ENCODE measurements around the gene APP.
"Not testable (repeated sequence)": the region's sequence is repeated elsewhere in the genome, so short reads cannot be mapped to it uniquely, and the experiment has no call there.

APP gene

DNA sequence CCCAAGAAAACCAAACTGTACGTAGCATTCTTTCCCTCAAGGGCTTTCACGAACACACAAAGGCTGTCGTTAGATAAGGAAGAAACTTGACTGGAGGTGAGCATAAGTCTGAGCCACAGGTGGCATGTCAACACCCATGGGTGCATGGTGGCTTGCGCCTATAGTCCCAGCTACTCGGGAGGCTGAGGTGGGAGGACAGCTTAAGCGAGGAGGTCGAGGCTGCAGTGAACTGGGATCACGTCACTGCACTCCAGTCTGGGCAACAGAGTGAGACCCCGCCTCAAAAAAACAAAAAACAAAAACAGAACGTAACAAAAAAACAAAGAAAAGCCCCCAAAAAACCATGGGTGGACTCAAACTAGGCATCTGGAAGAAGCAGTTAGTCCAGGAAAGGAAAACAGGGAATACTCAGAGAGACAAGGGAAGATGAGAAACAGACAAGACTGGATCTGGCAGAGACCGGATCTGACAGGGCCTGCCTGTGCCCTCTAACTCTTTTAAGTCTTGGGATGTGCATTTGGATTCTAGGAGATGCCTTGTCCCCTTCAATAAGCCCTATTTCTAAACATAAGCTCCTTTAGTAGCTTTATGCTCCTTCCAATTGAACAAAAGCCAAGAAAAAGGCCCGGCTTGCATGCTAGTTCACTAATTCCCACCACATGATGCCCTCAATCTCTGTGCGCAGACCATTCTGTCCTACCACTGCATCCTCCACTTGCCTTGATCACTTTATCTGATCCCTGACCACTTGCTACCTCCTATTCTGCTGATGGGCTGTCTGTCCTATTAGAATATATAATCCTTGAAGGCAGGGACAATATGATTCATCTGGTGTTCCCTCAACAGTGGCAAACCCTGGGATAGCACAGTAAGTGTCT lies 73.8 kb downstream of the APP start:
- DNase-seq = no peak

DNA sequence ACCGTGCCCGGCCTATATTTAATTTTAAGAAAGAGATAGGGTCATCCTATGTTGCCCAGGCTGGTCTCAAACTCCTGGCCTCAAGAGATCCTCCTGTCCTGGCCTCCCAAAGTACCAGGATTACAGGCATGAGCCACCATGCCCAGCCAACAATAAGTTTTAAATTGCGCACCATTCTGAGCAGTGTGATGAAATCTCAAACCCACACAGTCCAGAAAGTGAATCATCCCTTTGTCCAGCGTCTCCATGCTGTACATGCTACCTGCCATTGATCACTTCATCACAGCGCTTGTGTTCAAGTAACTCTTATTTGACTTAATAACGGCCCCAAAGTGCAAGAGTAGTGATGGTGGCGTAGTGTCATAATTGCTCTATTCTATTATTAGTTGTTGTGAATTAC lies 75.4 kb downstream of the APP start:
- DNase-seq = no peak

DNA sequence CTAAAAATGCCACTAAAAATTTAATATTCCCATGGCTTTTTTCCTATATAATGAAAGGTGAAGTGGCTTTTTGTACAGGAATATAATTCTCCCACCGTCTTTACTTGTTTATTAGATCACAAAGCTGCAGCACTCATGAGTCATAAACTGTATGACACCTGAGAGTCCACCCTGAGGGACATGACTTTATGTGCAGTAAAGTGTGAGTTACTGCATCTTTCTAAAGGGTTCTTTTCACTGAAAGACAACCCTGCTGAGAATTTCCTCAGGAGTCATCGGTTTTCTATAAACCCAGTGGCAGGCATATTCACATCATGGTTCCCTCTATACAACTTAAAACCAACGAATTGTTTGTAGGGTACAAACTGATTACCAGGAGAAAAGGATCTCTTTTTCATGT lies 77.4 kb downstream of the APP start:
- DNase-seq = no peak

DNA sequence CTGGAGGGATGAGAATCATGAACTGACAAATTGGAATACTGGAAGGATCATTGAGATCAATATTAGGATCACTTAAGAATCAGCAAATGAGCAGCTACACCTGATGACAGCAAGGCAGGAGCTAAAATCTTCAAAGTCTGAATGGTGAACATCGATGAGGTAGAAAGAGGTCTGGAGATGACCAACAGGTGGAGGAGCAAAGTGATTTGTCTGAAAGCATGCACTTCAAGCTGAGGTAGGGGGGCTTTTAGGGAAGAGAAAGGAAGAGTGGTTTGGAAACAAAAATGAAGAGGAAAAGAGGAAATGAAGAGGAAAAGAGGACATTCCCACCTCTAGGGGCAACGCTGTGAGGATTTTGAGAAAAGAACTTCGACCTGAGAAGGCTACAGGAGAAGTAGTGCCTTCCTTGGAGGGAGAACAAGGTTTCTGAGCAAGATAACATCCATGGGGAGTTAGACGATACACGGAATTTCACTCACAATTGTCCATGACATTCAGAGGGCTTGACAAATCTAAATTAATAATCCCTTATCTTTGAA lies 79.0 kb downstream of the APP start:
- DNase-seq = no peak

DNA sequence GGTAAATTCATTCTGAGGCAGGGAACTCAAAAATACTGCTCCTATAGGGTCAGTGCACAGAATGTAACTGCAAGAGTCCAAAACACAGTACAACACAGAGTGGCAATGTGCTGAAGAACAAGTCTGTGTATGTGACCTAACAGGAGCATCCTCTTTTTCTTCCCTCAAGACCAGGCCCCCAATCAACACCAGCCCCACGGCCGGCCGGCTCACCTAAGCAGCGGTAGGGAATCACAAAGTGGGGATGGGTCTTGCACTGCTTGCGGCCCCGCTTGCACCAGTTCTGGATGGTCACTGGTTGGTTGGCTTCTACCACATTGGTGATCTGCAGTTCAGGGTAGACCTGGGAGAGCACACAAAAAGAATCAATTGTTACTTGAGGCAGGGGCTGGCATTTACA lies 80.8 kb downstream of the APP start:
- DNase-seq = no peak

DNA sequence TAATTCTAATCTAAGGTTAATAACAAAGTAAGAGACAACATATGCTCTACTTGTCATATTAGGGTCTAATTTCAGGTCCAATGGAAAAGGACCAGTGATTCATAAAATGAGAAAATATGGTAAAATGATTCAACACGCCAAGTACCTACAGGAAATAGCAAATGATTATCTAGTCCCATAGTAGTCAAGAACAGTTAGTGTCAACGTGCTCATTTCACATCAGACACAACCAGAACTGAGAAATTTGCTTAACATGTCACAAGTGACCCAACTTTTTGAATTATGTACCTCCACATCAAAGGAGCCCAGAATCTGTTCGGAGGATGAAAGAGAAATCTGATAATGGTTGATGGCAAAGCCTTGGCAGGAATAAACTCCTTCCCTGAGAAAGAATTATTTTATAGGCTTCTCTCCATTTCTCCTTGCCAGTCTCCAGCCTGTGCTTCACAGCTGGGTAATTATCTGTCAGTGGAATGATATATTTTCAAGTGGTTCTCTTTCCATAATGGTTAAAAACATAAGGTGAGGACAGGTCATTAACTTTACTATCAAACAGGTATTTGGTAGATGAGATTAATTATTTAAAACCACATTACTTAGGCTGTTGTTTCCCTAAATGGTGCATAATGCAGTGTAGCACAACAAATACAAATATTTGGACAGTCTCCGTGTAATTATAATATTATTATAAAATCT lies 83.2 kb downstream of the APP start:
- no peak for DNase-seq

DNA sequence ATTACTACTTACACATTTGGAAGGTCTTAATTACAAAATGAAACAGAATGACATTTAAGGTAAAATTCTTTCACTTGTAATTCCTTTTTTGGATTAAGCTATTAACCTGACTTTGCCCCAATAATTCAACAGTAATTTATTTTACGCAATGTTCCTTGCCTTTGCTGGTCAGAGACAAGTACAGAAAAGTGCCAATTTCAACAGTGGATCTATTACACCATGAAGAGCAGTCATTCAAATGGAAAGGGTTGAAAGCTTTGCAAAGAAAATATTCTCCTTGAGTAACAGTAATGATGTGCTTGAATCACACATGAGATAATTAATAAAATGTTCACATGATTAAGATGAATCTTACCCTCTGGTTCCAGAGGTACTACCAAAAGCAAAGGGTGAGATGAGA lies 84.7 kb downstream of the APP start:
- no peak for DNase-seq

DNA sequence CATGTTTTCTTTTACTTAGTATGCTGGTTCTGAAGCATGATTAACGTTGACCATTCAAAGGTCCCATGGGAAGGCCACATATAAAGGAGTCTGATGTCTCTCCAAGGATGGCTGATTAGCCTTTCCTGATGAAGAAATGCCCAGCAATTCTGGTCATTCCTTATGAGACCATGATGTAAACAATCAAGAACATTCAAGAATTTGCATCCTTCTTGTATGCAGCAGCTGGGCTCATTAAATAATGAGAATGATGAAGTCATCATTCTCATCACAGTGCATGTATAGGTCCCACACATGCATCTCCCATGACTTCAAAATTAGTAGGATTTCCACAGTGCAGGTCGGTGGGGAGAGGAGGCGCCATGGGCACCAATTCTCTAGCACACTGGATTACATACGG lies 85.4 kb downstream of the APP start:
- no peak for DNase-seq

DNA sequence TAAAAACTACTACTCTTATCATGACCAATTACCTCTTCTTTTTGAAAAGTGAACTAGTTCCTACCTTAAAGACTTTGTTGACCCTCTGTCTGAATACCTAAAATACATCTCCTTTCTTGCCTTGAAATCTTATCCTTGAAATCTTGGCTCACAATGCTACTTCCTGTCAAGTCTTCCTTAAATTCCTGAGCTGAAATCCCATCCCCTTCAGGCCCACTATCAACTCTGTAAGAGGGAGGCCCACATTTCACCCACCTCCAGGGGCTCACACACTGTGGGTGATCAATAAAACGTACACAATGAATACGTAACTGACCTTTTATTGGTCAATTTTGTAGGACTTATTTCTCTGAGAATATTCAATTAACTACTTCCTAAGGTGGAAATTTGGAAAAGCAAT lies 88.0 kb downstream of the APP start:
- no peak for DNase-seq

DNA sequence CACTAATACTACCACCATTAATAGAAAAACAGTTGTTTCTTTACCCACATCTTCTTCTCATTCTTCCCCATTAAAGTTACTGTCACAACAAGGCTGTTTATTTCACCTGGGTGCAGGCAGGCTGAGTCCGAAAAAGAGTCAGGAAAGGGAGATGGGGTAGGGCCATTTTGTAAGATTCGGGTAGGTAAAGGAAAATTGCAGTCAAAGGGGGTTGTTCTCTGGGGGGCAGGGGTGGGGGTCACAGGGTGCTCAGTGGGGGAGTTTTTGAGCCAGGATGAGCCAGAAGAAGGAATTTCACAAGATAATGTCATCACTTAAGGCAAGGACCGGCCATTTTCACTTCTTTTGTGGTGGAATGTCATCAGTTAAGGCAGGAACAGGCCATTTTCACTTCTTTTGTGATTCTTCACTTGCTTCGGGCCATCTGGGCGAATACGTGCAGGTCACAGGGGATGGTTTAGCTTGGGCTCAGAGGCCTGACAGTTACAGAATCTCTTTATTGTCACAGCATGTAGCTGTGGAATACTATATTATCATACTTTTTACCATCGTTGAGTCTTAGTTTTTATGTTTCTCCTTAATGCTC lies 89.3 kb downstream of the APP start:
- DNase-seq = not testable (repeated sequence)

DNA sequence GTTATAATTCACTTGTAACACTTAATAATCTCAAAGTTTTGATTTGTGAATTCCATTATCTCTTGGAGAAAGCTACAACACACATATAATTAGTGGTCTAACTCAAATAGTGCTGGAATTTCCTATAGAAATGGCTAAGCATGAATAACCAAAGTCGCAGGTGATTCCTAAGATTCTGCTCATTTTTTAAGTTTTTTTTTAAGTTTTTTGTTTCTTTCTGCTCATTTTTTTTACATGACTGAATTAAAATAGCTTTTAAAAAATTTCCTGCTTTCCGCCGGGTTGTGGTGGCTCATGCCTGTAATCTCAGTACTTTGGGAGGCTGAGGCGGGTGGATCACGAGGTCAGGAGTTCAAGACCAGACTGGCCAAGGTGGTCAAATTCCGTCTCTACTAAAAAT lies 90.4 kb downstream of the APP start:
- no peak for DNase-seq

DNA sequence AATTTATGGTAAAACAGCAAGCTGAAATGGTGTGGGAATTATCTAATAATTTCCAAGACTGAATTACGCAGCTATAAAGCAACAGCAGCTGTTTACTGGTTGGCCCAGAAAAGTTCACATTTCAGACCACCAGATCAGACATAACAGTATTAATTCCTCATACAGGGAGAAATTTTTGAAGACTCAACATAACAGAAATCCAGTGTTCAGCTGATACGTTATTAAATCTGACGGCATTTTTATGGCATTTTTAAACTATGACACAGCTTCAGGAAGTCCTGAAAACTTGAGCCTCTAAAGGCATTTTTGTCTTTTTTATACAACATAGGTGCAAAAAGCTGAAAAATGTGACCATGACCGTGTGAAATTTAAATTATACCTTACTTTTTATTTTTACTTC lies 91.2 kb downstream of the APP start:
- no peak for DNase-seq

DNA sequence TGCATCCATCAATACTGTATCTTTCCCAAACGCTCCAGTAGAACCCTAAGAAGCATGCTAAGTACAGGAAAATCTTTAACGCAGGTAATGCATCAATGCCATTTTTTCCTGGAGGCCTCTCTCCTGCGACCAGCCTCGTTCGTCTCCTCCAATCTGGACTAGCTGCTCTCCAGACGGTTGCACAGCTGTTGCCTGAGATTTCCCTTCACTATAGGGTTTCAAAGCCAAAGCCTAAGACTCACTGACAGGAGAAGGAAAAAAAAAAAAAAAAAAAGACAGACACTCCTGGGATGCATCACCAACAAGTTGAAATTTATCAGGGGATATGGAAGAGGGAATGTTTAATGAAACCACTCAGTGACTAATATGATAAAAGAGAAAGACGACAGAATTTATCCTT lies 93.0 kb downstream of the APP start:
- DNase-seq = no peak

DNA sequence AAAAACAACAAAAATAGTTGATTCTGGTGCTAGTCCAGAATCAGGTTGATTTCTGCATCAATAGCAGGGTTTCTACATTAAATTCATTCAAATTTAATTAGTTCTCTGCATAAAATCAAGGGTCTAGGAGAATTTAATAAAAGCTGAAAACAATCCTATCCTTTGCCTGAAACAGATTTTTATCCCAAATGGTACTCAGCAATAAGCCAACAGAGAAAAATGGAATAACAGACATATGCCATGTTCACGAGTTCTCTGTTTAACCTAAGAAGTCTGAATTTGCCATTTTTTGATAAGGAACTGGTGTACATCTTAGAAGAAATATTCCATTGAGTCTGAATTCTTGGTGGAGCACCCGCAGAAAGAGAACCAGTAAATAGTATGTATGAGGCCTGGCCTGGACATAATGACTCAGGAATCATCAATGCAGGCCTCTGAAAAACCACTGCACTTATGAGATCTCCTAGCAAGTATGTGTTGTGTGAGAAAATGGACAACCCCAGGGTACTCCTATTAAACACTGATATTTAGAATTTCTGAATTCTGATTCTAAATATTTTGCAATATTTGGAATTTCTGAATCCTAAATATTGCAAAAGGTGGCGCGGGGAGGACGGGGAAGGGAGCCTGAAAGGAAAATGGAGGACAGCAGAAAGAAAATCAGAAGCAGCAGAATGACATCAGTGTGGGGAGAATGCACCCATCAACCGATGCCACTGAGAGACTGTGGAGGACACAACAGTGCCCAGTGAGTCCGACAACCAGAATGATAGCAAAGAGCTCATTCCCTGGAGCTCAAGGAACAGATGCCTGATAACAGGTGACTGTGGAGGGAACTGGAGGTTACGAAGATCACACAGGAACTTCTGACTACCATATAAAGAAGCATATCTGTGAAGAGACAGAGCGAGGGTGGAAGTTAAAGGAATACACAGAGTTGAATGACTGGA lies 97.6 kb downstream of the APP start:
- DNase-seq = no peak

DNA sequence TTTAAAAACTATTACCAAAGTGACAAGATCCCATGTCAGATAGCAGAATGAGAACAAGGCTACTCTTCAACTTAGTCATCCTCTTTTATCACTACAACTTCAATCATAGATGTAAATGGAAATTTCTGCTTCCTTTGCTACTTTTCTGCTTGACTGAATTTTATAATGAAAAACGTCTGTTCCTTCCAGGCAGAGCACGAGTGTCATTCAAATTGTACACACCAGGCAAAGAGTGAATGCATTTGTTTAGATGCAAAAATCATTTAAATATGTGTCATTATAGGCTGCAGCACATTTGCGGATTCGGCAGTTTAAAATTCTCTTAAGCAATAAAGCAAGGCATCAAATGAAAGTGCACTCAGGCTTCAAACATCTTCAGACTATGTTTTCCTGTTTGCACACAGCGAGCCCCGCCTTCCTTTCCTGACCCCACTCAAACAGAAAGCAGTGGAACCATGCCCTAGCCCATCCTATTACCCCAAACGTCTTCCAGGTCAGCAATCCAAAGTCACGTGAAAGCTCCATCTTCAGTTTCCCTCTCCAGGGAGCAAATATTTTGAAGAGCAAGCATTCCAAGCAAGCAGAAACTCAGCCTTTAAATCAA lies 99.6 kb downstream of the APP start:
- DNase-seq = no peak

DNA sequence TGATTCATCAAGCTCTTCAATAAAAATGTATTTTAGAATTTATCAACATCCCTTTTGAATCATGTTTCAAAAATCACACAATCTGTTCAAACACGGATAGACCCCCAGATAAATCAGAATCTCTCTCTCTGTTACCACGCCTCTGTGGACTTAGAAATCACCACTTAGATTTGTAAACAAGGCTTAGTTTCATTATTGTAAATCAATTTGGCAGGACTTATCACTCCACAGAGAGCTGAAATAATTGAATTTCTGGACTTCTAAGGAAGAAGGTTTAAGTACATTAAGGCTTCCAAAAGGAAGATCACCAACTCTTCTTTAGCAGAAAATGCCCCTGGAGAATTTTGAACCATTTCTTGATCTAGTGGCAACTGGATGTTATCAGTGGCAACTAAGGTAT lies 100.4 kb downstream of the APP start:
- no peak for DNase-seq

DNA sequence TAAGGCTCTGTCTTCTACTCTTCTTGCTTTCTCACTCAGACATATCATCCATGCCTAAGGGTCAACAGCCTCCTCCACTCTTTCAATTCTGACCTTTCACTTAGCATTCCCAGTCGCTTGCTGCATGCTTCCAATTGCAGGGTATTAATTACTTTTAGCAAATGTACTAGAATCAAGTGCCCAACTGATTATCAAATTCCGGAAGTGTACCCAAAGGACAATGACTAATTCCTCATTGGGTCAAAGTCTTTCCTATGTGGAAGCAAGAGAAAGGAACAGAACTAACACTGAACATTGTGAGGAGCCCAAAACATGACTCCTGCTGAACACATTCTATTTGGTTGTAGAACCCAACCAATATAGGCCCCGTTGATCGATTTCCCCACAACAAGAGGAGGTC lies 101.8 kb downstream of the APP start:
- no peak for DNase-seq

DNA sequence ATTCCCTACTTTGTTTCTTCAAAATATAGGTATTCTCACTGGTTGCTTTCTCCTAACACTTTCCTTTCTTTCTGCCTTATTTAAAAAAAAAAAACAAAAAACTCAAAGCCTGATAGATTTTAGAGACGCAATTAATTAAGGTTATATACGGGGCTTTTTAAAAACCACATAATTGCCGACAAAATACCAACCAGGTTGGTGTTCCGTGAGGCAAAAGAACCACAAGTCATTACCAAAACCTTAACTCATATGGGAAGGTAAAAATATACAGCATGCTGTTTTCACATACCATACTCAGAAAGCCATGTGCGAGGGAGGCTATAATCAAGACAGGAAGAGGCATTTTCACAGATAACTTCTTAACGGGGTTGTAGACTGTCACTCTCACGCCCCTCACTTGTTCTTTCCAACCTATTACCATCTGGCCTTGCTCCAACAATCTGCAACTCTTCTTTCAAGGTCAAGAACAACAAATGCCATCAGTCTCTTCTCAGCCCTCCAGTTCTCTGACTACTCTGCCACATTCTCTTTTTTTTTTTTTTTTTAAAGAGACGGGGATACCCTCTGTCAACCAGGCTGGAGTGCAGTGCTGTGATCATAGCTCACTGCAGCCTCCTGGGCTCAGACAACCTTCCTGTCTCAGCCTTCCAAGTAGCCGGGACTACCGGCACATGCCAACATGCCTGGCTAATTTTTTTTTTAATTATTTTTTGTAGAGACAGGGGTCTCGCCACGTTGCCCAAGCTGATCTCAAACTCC lies 102.6 kb downstream of the APP start:
- DNase-seq = no peak

DNA sequence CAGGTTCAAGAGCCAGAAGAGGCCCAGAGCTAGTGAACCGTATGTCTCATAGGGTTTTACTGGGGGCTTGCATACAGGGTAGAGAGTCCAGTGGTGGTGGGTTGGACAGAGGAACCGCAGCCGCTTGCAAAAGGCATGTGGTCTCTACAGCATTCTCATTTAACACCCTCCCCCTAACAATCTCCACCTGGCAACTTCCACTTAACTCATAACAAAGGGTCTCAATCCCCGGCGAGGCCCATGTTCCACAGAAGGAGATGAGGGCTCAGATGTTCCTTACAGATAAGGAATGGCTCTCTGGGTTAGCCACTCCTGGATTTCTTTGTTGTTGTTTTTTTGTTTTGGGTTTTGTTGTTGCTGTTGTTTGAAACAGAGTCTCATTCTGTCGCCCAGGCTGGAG lies 106.1 kb downstream of the APP start:
- DNase-seq = no peak

DNA sequence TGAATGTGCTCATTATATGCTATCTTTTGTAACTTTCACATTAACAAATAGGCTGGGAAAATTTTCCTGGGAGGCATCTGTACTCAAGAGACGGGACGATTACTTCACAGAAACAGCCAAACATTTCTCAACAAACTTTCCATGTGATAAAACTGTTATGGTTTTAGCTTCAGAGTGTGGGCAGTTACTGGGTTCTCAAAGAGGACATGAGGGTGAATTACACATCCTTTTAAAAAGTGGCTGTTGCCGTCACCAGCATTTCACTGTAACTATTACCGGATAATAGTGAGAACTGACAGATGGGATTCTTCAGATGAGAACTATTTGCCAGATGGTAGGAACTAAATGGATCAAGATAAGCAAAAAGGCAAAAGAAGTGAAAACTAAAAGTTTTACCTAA lies 109.1 kb downstream of the APP start:
- DNase-seq = no peak

DNA sequence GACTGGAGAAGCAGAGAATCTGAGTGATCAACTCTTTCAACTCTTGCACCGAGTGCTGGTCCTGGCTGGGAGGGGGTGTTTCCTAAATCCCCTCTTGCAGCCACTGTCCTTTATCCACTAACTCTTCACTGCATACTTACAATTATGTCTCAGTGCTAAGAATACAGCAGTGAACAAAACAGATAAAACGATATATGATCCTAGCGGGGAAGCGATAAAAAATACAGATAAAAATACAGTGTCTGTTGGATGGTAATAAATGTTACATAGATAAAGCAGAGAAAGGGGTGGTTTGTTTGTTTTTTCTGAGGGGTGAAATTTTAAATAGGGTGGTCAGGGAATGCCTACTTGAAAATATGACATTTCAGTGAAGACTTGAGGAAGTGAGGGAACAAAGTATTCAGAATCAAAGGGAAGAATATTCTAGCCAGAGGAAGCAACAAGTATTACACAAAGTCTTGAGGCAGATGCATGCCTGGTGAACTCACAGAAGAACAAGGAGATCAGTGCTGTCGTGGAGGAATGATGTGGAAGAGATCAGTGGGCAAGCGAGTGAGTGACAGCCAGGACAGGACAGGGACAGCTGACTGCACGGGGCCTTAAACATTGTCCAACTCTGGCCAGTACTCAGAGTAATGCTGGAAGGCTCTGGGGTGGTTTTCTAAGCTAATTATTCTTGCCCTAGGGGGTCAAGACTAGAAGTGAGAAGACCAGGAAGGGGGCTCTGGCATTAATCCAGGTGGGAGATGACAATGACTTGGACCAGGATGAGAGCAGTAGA lies 110.0 kb downstream of the APP start:
- DNase-seq = no peak
